Mesendoderm (in vitro differentiated cells): ENCODE results near the gene BAZ1B.
A peak's percentile ranks its signal among the peaks of the same experiment; 100 is the strongest.
"Not testable (repeated sequence)": the region's sequence is repeated elsewhere in the genome, so short reads cannot be mapped to it uniquely, and the experiment has no call there.

Experiments used
- DNase-seq: peaks from one replicate; pipeline ENCODE4 v3.0.0; 2013
- H2AK5ac ChIP-seq: 2 replicates; pipeline ENCODE4 v1.6.1; 2013; ENCODE audit warnings: low read length, inconsistent platforms
- H2BK120ac ChIP-seq: 2 replicates; pipeline ENCODE4 v1.6.1; 2013; ENCODE audit warnings: low read depth, mild to moderate bottlenecking, low read length, moderate library complexity, mixed read lengths
- H2BK15ac ChIP-seq: replicated peaks from 2 replicates; pipeline ENCODE4 v1.6.1; 2013; ENCODE audit warnings: low read depth, mild to moderate bottlenecking, moderate library complexity
- H2BK5ac ChIP-seq: 2 replicates; pipeline ENCODE4 v1.6.1; 2013; ENCODE audit warnings: low read length, inconsistent platforms
- H3K18ac ChIP-seq: 2 replicates; pipeline ENCODE4 v1.6.1; 2013; ENCODE audit warnings: mild to moderate bottlenecking, low read length, mixed read lengths
- H3K23ac ChIP-seq: one replicate; pipeline ENCODE4 v1.6.1; 2013; ENCODE audit warnings: low read length
- H3K27ac ChIP-seq: 2 replicates; pipeline ENCODE4 v1.5.1; 2013; ENCODE audit warnings: low read depth, mild to moderate bottlenecking, inconsistent platforms, low read length, moderate library complexity
- H3K27me3 ChIP-seq: 2 replicates; pipeline ENCODE4 v1.6.1; 2013; ENCODE audit warnings: low read length, control low read depth, mild to moderate bottlenecking, inconsistent platforms; ENCODE audit not compliant: insufficient read depth, poor library complexity
- H3K36me3 ChIP-seq: 2 replicates; pipeline ENCODE4 v1.6.1; 2013; ENCODE audit warnings: low read length, inconsistent platforms; ENCODE audit not compliant: control insufficient read depth, insufficient read depth
- H3K4ac ChIP-seq: one replicate; pipeline ENCODE4 v1.6.1; 2013; ENCODE audit warnings: low read depth, mild to moderate bottlenecking, low read length, moderate library complexity
- H3K4me1 ChIP-seq: 2 replicates; pipeline ENCODE4 v1.6.1; 2013; ENCODE audit warnings: low read depth, low read length, inconsistent platforms; ENCODE audit not compliant: control insufficient read depth
- H3K4me2 ChIP-seq: 2 replicates; pipeline ENCODE4 v1.6.1; 2013; ENCODE audit warnings: low read length
- H3K4me3 ChIP-seq: 2 replicates; pipeline ENCODE4 v1.5.1; 2013; ENCODE audit warnings: mild to moderate bottlenecking, low read length
- H3K56ac ChIP-seq: one replicate; pipeline ENCODE4 v1.6.1; 2013; ENCODE audit warnings: low read length
- H3K79me1 ChIP-seq: 2 replicates; pipeline ENCODE4 v1.6.1; 2013; ENCODE audit warnings: low read length, inconsistent platforms
- H3K79me2 ChIP-seq: 2 replicates; pipeline ENCODE4 v1.6.1; 2013; ENCODE audit warnings: mild to moderate bottlenecking, low read length; ENCODE audit not compliant: control insufficient read depth, insufficient read depth
- H3K9ac ChIP-seq: 2 replicates; pipeline ENCODE4 v1.6.1; 2013; ENCODE audit warnings: low read length, inconsistent platforms
- H4K5ac ChIP-seq: one replicate; pipeline ENCODE4 v1.6.1; 2013; ENCODE audit warnings: low read length
- H4K8ac ChIP-seq: one replicate; pipeline ENCODE4 v1.6.1; 2013; ENCODE audit warnings: low read depth, mild to moderate bottlenecking, control low read depth, low read length, moderate library complexity
- WGBS: extraction: QIAGEN DNeasy Blood & Tissue Kit; methylation state at CpG from one replicate; pipeline ENCODE4 v1.1.7; 2013; ENCODE audit warnings: low lambda C conversion rate, missing lambda C conversion rate; ENCODE audit not compliant: insufficient coverage; ENCODE audit errors: extremely low coverage; 5-methylcytosine and 5-hydroxymethylcytosine counted together

Gene BAZ1B

GRCh38 chr7:73431041-73431835 is 90.9 kb downstream of the BAZ1B start:
- WGBS = no CpG with 5 or more reads among the region's 13 CpGs
- Histone ChIP-seq H3K4me3 (no peak overlapping the region), H4K8ac (no peak overlapping the region), H3K27me3 (no peaks in the 10 kb centered on the region), H3K23ac (no peak overlapping the region), H4K5ac (no peak overlapping the region), H3K56ac (no peak overlapping the region), H2BK120ac (no peak overlapping the region), H3K9ac (no peak overlapping the region), H3K4me2 (no peak overlapping the region), H3K4me1 (no peaks in the 10 kb centered on the region), H2BK15ac (no peak overlapping the region), H3K4ac (no peak overlapping the region), H2AK5ac (no peak overlapping the region), H3K36me3 (no peaks in the 10 kb centered on the region), H2BK5ac (no peak overlapping the region), H3K79me1 (no peaks in the 10 kb centered on the region), H3K79me2 (no peaks in the 10 kb centered on the region), H3K27ac (no peak overlapping the region), H3K18ac (no peak overlapping the region)
- no peak for DNase-seq

GRCh38 chr7:73430540-73430939 is 91.6 kb downstream of the BAZ1B start:
- H3K36me3 ChIP-seq, DNase-seq, H3K79me1 ChIP-seq, H3K56ac ChIP-seq, H2BK5ac ChIP-seq, H2BK120ac ChIP-seq, H3K4ac ChIP-seq, H3K27ac ChIP-seq, H3K18ac ChIP-seq, H3K4me3 ChIP-seq, H3K4me2 ChIP-seq, H2BK15ac ChIP-seq, H3K4me1 ChIP-seq, H4K5ac ChIP-seq, H3K23ac ChIP-seq, H4K8ac ChIP-seq, H3K9ac ChIP-seq, H3K79me2 ChIP-seq, H3K27me3 ChIP-seq, H2AK5ac ChIP-seq: not testable (repeated sequence)
- no CpG with 5 or more reads among the region's 4 CpGs for WGBS

GRCh38 chr7:73429622-73430505 is 92.2 kb downstream of the BAZ1B start:
- no peak overlapping the region for H2BK15ac ChIP-seq
- H3K4me1 ChIP-seq = no peaks in the 10 kb centered on the region
- H3K27me3 ChIP-seq = no peaks in the 10 kb centered on the region
- no peak overlapping the region for H4K8ac ChIP-seq
- no peak overlapping the region for H3K4me3 ChIP-seq
- no peak overlapping the region for H2AK5ac ChIP-seq
- DNase-seq = no peak
- H2BK120ac ChIP-seq = no peak overlapping the region
- H3K79me1 ChIP-seq = no peaks in the 10 kb centered on the region
- no peak overlapping the region for H2BK5ac ChIP-seq
- no peak overlapping the region for H3K23ac ChIP-seq
- H3K27ac ChIP-seq = no peak overlapping the region
- no peak overlapping the region for H3K18ac ChIP-seq
- H4K5ac ChIP-seq = no peak overlapping the region
- WGBS = no CpG with 5 or more reads among the region's 6 CpGs
- H3K56ac ChIP-seq = no peak overlapping the region
- no peaks in the 10 kb centered on the region for H3K36me3 ChIP-seq
- no peak overlapping the region for H3K4me2 ChIP-seq
- no peak overlapping the region for H3K4ac ChIP-seq
- no peaks in the 10 kb centered on the region for H3K79me2 ChIP-seq
- H3K9ac ChIP-seq = no peak overlapping the region

- no peak overlapping the region for H3K4me3 ChIP-seq
- H3K4me1 ChIP-seq = no peaks in the 10 kb centered on the region
- no peak overlapping the region for H3K9ac ChIP-seq
- no peak overlapping the region for H4K5ac ChIP-seq
- DNase-seq = peak; percentile 61
- H3K27ac ChIP-seq = no peak overlapping the region
- no peak overlapping the region for H4K8ac ChIP-seq
- H2BK120ac ChIP-seq = no peak overlapping the region
- H3K36me3 ChIP-seq = no peaks in the 10 kb centered on the region
- no peak overlapping the region for H3K4me2 ChIP-seq
- no peak overlapping the region for H2AK5ac ChIP-seq
- no peak overlapping the region for H3K23ac ChIP-seq
- H2BK15ac ChIP-seq = no peak overlapping the region
- no peak overlapping the region for H3K18ac ChIP-seq
- no peak overlapping the region for H3K56ac ChIP-seq
- H2BK5ac ChIP-seq = no peak overlapping the region
- WGBS = no CpG with 5 or more reads among the region's 18 CpGs
- no peak overlapping the region for H3K4ac ChIP-seq
- no peaks in the 10 kb centered on the region for H3K79me2 ChIP-seq
- no peaks in the 10 kb centered on the region for H3K79me1 ChIP-seq
- no peaks in the 10 kb centered on the region for H3K27me3 ChIP-seq
Measured at GRCh38 chr7:73429215-73429614, 92.9 kb downstream of the BAZ1B start.

- no peak overlapping the region for H3K4me3 ChIP-seq
Measured at GRCh38 chr7:73427902-73428787, 93.9 kb downstream of the BAZ1B start.

More at GRCh38 chr7:73427902-73428787, 93.9 kb downstream of the BAZ1B start:
- no peak for DNase-seq
- H2AK5ac ChIP-seq = no peak overlapping the region
- H2BK15ac ChIP-seq = no peak overlapping the region
- no CpG with 5 or more reads among the region's 8 CpGs for WGBS
- H3K4me1 ChIP-seq = no peaks in the 10 kb centered on the region
- H3K79me2 ChIP-seq = no peaks in the 10 kb centered on the region
- no peak overlapping the region for H4K8ac ChIP-seq
- no peak overlapping the region for H3K4ac ChIP-seq
- no peak overlapping the region for H3K56ac ChIP-seq
- H4K5ac ChIP-seq = no peak overlapping the region
- H2BK5ac ChIP-seq = no peak overlapping the region
- no peak overlapping the region for H2BK120ac ChIP-seq
- no peak overlapping the region for H3K23ac ChIP-seq
- no peaks in the 10 kb centered on the region for H3K79me1 ChIP-seq
- H3K27ac ChIP-seq = no peak overlapping the region
- no peaks in the 10 kb centered on the region for H3K36me3 ChIP-seq
- H3K9ac ChIP-seq = no peak overlapping the region
- H3K27me3 ChIP-seq = no peaks in the 10 kb centered on the region
- H3K4me2 ChIP-seq = no peak overlapping the region
- H3K18ac ChIP-seq = no peak overlapping the region
